HG03378 (cell line): ENCODE data around the gene JUN.

Source experiments
- ATAC-seq: cut with Tn5 transposase; IDR thresholded peaks from one replicate; pipeline ENCODE4 v1.9.1; 2021; ENCODE audit warnings: mild to moderate bottlenecking, moderate library complexity; ENCODE audit not compliant: unreplicated experiment

Gene JUN

GRCh38 chr1:58784758-58785441, 1.1 kb upstream of the JUN start:
- ATAC-seq = no peak

- peak; percentile 17 for ATAC-seq
Observed at GRCh38 chr1:58783090-58783992, 506 bp downstream of the JUN start.

- ATAC-seq = no peak
Observed at GRCh38 chr1:58782178-58783089, 1.4 kb downstream of the JUN start.

GRCh38 chr1:58781541-58782177, 2.2 kb downstream of the JUN start:
- no peak for ATAC-seq

- no peak for ATAC-seq
Observed at GRCh38 chr1:58780836-58781452, 2.9 kb downstream of the JUN start.

GRCh38 chr1:58780411-58780810, 3.4 kb downstream of the JUN start:
- no peak for ATAC-seq

- no peak for ATAC-seq
Observed at GRCh38 chr1:58779801-58780382, 4.0 kb downstream of the JUN start.

GRCh38 chr1:58779059-58779754, 4.6 kb downstream of the JUN start:
- no peak for ATAC-seq

- ATAC-seq = no peak
Observed at GRCh38 chr1:58778385-58779000, 5.4 kb downstream of the JUN start.

- ATAC-seq = no peak
Observed at GRCh38 chr1:58774027-58774426, 9.8 kb downstream of the JUN start.

- ATAC-seq = peak; percentile 75
Observed at GRCh38 chr1:58773406-58773840, 10.4 kb downstream of the JUN start.

- ATAC-seq = no peak
Observed at GRCh38 chr1:58769809-58770320, 14.0 kb downstream of the JUN start.

GRCh38 chr1:58768971-58769808, 14.7 kb downstream of the JUN start:
- no peak for ATAC-seq

GRCh38 chr1:58768191-58768731, 15.6 kb downstream of the JUN start:
- no peak for ATAC-seq

GRCh38 chr1:58767143-58767542, 16.7 kb downstream of the JUN start:
- ATAC-seq = no peak

GRCh38 chr1:58765441-58765840, 18.4 kb downstream of the JUN start:
- ATAC-seq = no peak

GRCh38 chr1:58765006-58765405, 18.8 kb downstream of the JUN start:
- ATAC-seq = no peak
